DMS79 (cell line): ENCODE data around the gene ELAC1.
"Not testable (repeated sequence)": the region's sequence is repeated elsewhere in the genome, so short reads cannot be mapped to it uniquely, and the experiment has no call there.

Experiments used
- DNase-seq: peaks from one replicate; lab custom pipeline; 2025; lab: John Stamatoyannopoulos, UW

The ELAC1 gene

GRCh38 chr18:50967714-50968661 lies at the start of gene ELAC1:
TSS of gene ELAC1 (plus strand) at chr18:50968040. CDS start at chr18:50974405, 6,365 bp downstream.
- DNase-seq: peak; percentile 48

GRCh38 chr18:50918153-50918552 lies 49.7 kb upstream of the ELAC1 start:
- no peak for DNase-seq

GRCh38 chr18:50924372-50924771 lies 43.5 kb upstream of the ELAC1 start:
- DNase-seq: no peak

GRCh38 chr18:50926521-50926920 lies 41.3 kb upstream of the ELAC1 start:
- DNase-seq: no peak

GRCh38 chr18:50928551-50928950 lies 39.3 kb upstream of the ELAC1 start:
- DNase-seq: no peak

- no peak for DNase-seq
These were observed 34.2 kb upstream of the ELAC1 start for GRCh38 chr18:50933684-50934083.

GRCh38 chr18:50934545-50935211 lies 33.2 kb upstream of the ELAC1 start:
- DNase-seq: no peak

GRCh38 chr18:50935493-50936191 lies 32.2 kb upstream of the ELAC1 start:
- DNase-seq: no peak

- DNase-seq: no peak
These were observed 30.7 kb upstream of the ELAC1 start for GRCh38 chr18:50937183-50937582.

GRCh38 chr18:50938912-50939311 lies 28.9 kb upstream of the ELAC1 start:
- DNase-seq: no peak

GRCh38 chr18:50944245-50944932 lies 23.5 kb upstream of the ELAC1 start:
- DNase-seq: no peak

- DNase-seq: not testable (repeated sequence)
These were observed 21.9 kb upstream of the ELAC1 start for GRCh38 chr18:50945918-50946317.

GRCh38 chr18:50947899-50948298 lies 19.9 kb upstream of the ELAC1 start:
- DNase-seq: no peak

GRCh38 chr18:50949185-50949584 lies 18.7 kb upstream of the ELAC1 start:
- DNase-seq: no peak

GRCh38 chr18:50950626-50951025 lies 17.2 kb upstream of the ELAC1 start:
- DNase-seq: no peak

- DNase-seq: no peak
These were observed 14.0 kb upstream of the ELAC1 start for GRCh38 chr18:50953822-50954221.

GRCh38 chr18:50955253-50955652 lies 12.6 kb upstream of the ELAC1 start:
- DNase-seq: no peak

- DNase-seq: no peak
These were observed 11.7 kb upstream of the ELAC1 start for GRCh38 chr18:50956116-50956515.

- DNase-seq: no peak
These were observed 5.9 kb upstream of the ELAC1 start for GRCh38 chr18:50961974-50962373.

GRCh38 chr18:50969448-50969847 lies 1.6 kb downstream of the ELAC1 start:
- no peak for DNase-seq

- DNase-seq: peak; percentile 80
These were observed 2.2 kb downstream of the ELAC1 start for GRCh38 chr18:50970006-50970405.

GRCh38 chr18:50972404-50972803 lies 4.6 kb downstream of the ELAC1 start:
- DNase-seq: not testable (repeated sequence)
